ENCODE data around the gene PDZD4.

Gene PDZD4

GRCh38 chrX:153875391-153876111 lies 45.2 kb upstream of the PDZD4 start:
- TF ChIP-seq, protein P1, sequence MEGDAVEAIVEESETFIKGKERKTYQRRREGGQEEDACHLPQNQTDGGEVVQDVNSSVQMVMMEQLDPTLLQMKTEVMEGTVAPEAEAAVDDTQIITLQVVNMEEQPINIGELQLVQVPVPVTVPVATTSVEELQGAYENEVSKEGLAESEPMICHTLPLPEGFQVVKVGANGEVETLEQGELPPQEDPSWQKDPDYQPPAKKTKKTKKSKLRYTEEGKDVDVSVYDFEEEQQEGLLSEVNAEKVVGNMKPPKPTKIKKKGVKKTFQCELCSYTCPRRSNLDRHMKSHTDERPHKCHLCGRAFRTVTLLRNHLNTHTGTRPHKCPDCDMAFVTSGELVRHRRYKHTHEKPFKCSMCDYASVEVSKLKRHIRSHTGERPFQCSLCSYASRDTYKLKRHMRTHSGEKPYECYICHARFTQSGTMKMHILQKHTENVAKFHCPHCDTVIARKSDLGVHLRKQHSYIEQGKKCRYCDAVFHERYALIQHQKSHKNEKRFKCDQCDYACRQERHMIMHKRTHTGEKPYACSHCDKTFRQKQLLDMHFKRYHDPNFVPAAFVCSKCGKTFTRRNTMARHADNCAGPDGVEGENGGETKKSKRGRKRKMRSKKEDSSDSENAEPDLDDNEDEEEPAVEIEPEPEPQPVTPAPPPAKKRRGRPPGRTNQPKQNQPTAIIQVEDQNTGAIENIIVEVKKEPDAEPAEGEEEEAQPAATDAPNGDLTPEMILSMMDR (conservative IDR thresholded peaks at IDR 0.05): no peak
- H3K27ac ChIP-seq: no peak overlapping the region

DNA sequence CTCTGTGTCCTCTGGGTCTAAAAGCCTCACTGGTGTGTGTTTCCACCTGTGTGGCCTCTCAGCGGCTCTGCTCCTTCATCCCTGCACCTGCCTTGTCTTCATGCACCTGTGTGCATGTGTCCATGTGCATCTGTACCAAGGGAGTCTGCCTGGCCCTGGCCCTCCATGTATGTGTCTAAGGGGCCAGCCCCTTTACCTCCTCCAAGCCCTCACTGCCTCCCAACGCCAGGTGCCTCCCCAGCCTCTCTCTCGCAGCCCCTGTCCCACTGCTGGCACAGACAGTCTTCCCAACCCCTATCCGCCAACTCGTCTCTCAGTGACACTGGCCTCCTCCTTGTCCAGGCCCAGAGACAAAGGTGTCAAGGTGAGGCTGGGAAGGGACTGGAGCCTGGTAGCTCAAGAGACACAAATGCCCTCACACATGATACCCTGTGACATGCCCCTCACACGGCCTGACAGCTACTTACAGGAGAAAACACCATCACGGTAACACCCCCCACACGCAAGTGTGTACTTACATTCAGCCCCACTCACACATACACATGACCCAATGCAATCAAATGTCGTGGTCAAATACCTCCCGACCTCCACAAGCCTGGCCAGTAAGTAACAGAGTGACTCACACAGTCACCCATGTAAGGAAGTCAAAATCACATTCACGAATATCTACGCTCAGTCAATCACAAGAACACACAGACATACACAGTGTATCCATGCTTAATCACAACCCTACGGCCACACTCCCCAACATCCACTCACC lies 44.2 kb upstream of the PDZD4 start:
- TF ChIP-seq, protein P1 (conservative IDR thresholded peaks at IDR 0.05): no peak
- H3K27ac ChIP-seq: no peak overlapping the region

GRCh38 chrX:153874085-153874365 lies 43.7 kb upstream of the PDZD4 start:
- TF ChIP-seq, protein P1 (conservative IDR thresholded peaks at IDR 0.05): no peak
- H3K27ac ChIP-seq: no peak overlapping the region

DNA sequence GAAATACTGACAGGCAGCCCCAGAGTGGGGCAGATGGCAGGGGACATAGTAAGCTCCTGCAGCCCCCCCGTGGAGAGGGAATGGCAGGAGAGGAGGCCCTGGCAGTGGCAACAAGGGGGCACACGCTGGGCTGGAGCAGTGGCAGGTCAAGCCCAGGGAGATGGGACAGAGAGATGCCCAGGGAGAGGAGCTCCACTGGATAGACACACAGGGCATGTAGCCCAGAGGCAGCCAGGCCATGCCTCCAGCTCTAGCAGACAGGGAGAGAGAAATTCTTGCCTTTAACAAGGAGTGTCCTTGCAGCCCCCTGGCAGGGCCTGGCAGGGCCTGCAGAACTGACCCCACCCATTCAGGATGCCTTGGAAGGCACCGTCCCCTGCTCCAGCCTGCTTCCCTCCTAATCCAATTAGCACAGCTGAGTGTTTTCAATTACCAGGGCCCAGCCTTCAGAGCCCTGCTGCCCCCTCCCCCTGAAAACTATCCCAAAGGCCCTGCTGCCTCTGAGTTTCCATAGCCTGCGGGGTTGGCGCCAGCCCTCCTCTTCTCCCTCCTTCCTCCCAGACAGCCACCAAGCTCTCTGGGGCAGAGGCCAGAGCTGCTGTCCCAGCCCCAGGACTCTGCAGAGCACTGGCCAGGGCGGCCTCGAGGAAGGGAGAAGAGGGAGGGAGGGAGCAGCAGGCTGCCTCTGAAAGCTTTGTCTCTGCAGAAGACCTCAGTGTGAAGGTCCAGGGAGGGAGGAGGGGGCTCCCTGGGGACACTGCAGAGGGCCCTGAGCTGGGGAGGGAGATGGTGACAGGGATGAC lies 43.1 kb upstream of the PDZD4 start:
- no peak overlapping the region for H3K27ac ChIP-seq
- TF ChIP-seq, protein P1 (conservative IDR thresholded peaks at IDR 0.05): no peak

GRCh38 chrX:153871946-153872878 lies 41.9 kb upstream of the PDZD4 start:
- TF ChIP-seq, protein P1 (conservative IDR thresholded peaks at IDR 0.05): no peak
- no peak overlapping the region for H3K27ac ChIP-seq

GRCh38 chrX:153871451-153871850 lies 41.1 kb upstream of the PDZD4 start:
- TF ChIP-seq, protein P1 (conservative IDR thresholded peaks at IDR 0.05): no peak
- H3K27ac ChIP-seq: no peak overlapping the region

All from VCaP (cell line).